Urinary bladder (tissue), 4 donors: ENCODE data around the gene PSMF1. TPM values are rescaled to one million over a fixed set of nuclear protein-coding genes. Genes with fewer than 3 reads are reported as not detected.

Experiments used
- DNase-seq: peaks from one replicate; pipeline ENCODE4 v3.0.0-alpha.2; 2015; ENCODE audit errors: extremely low spot score
- H3K27ac ChIP-seq: one replicate; pipeline ENCODE4 v1.5.1; 2013; ENCODE audit warnings: low read depth, mild to moderate bottlenecking, moderate library complexity
- H3K36me3 ChIP-seq: one replicate; pipeline ENCODE4 v1.6.1; 2013; ENCODE audit warnings: mild to moderate bottlenecking, moderate library complexity; ENCODE audit not compliant: insufficient read depth
- H3K4me1 ChIP-seq: one replicate; pipeline ENCODE4 v1.6.1; 2013; ENCODE audit warnings: mild to moderate bottlenecking, moderate library complexity; ENCODE audit not compliant: insufficient read depth
- H3K4me3 ChIP-seq: one replicate; pipeline ENCODE4 v1.5.1; 2013; ENCODE audit warnings: low read depth, low read length
- WGBS: extraction: QIAGEN DNeasy Blood & Tissue Kit; methylation state at CpG from one replicate; pipeline ENCODE4 v1.1.7; 2013; 5-methylcytosine and 5-hydroxymethylcytosine counted together
- polyA plus RNA-seq: library from polyadenylated mRNA; stranded (reverse); fragments of 200-250 nt; gene quantifications from one replicate; pipeline ENCODE4 v1.2.3, GENCODE V29; 2013
- total RNA-seq: library from RNA; depleted of rRNA; stranded (reverse); fragments of >200 nt; gene quantifications from one replicate; pipeline ENCODE4 v1.2.3, GENCODE V29; 2014
- donor health status: healthy with polysubstance abuse.
- donor health status: healthy.

Gene PSMF1
- total and polyA plus RNA-seq, 2 donors, result 29.3 to 100 TPM

DNA sequence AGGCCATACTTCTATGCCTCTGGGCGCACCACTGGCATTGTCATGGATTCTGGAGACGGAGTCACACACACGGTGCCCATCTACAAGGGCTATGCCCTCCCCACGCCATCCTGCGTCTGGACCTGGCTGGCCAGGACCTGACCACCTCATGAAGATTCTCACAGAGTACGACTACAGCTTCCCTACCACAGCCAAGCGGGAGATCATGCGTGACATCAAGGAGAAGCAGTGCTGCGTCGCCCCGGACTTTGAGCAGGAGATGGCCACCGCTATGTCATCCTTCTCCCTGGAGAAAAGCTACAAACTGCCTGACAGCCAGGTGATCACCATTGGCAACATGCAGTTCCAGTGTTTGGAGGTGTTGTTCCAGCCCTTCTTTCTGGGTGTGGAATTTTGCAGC is 42.6 kb downstream of the PSMF1 start:
- WGBS, result 99% methylated on average over 12 of the region's 12 CpGs
- DNase-seq, result no peak
- no peak overlapping the region for H3K27ac ChIP-seq
- no peaks in the 10 kb centered on the region for H3K4me1 ChIP-seq
- peaks cover 7% of the 10 kb centered on the region for H3K36me3 ChIP-seq
- no peak overlapping the region for H3K4me3 ChIP-seq

DNA sequence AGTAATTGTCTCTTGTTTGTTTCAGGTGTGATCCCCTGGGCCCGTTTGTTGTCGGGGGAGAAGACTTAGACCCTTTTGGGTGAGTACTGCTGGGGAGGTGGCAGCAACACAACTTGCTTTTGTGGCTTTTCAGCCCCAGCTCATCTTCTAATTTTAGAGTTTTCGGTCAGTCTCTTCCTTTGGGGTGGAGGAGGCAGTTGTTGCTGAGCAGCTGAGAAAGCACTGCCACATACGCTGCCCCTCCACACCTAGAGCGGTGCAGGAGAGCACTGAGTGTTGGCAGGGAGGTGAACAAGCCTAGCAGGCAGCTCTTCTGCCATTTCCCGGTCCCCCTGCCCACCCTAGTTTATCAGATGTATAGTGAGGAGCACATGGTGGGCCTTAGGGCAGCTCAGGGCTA is 44.7 kb downstream of the PSMF1 start:
- Histone ChIP-seq H3K36me3 (peaks cover 11% of the 10 kb centered on the region), H3K4me3 (no peak overlapping the region), H3K4me1 (no peaks in the 10 kb centered on the region), H3K27ac (no peak overlapping the region)
- DNase-seq, result no peak
- 95% methylated on average over 6 of the region's 6 CpGs for WGBS

DNA sequence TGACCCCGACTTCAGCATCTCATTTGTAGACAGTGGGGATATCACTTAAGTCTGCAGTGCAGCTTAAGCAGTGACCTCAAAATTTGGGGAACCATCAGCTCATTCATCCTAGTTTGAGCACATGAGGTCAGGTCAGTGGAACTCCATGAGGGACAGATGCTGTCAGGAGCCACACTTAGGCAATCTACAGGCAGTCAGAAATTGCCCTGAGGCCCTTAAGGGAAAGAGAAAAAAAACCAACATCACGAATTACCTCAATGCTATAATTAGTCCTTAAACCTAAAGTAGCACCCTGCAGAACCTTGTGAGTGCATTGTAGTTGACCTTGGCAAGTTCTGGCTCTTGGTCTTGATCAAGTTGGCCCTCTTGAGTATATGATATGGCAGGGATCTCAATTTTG is 45.3 kb downstream of the PSMF1 start:
- no peak overlapping the region for H3K27ac ChIP-seq
- H3K36me3 ChIP-seq, result peaks cover 11% of the 10 kb centered on the region
- no peak overlapping the region for H3K4me3 ChIP-seq
- WGBS, result 94% methylated on average over 2 of the region's 2 CpGs
- no peak for DNase-seq
- no peaks in the 10 kb centered on the region for H3K4me1 ChIP-seq

DNA sequence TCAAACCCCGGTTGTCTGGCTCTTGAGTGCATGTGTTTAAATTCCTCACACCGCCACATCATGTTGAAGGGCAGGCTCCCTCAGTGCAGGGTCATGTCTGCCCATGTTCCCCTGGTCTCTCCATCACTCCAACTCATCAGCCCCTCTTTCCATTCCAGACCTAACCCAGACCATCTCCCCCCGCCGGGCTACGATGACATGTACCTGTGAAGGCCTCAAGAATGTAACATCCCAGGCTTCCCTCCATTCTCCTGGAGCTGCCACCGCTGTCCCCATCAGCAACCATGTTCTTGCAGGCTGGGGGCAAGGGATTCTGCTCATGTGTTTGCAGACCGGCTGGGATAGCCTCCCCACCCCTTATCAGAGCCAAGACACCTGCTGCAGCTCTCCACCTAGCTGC is 46.5 kb downstream of the PSMF1 start:
- WGBS, result 97% methylated on average over 7 of the region's 7 CpGs
- no peak overlapping the region for H3K27ac ChIP-seq
- no peaks in the 10 kb centered on the region for H3K4me1 ChIP-seq
- peaks cover 11% of the 10 kb centered on the region for H3K36me3 ChIP-seq
- H3K4me3 ChIP-seq, result no peak overlapping the region
- DNase-seq, result no peak

GRCh38 chr20:1165521-1165920 is 47.1 kb downstream of the PSMF1 start:
- H3K36me3 ChIP-seq, result peaks cover 13% of the 10 kb centered on the region
- WGBS, result 97% methylated on average over 1 of the region's 1 CpG
- DNase-seq, result no peak
- no peak overlapping the region for H3K27ac ChIP-seq
- no peaks in the 10 kb centered on the region for H3K4me1 ChIP-seq
- H3K4me3 ChIP-seq, result no peak overlapping the region

DNA sequence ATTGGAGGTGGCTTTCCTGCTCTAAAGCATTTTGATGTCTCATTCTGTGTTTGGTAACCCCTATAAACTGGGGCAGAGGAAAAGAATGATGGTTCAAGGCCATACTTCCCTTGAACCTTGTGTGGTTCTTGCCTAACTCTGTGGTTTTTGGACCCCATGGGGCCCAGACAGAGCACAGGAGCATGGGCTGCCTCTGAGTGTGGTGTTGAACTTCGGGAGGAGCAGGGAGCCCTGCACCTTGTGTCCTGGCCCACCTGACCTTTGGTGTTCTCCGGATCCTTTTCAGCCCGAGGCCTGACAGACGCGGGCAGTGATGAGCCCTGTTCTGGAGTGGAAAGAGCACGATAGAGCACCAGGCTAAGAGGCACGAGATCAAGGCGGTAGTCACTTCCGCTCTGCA is 47.5 kb downstream of the PSMF1 start:
- no peak overlapping the region for H3K27ac ChIP-seq
- H3K4me1 ChIP-seq, result no peaks in the 10 kb centered on the region
- DNase-seq, result no peak
- peaks cover 13% of the 10 kb centered on the region for H3K36me3 ChIP-seq
- H3K4me3 ChIP-seq, result no peak overlapping the region
- 97% methylated on average over 9 of the region's 9 CpGs for WGBS

DNA sequence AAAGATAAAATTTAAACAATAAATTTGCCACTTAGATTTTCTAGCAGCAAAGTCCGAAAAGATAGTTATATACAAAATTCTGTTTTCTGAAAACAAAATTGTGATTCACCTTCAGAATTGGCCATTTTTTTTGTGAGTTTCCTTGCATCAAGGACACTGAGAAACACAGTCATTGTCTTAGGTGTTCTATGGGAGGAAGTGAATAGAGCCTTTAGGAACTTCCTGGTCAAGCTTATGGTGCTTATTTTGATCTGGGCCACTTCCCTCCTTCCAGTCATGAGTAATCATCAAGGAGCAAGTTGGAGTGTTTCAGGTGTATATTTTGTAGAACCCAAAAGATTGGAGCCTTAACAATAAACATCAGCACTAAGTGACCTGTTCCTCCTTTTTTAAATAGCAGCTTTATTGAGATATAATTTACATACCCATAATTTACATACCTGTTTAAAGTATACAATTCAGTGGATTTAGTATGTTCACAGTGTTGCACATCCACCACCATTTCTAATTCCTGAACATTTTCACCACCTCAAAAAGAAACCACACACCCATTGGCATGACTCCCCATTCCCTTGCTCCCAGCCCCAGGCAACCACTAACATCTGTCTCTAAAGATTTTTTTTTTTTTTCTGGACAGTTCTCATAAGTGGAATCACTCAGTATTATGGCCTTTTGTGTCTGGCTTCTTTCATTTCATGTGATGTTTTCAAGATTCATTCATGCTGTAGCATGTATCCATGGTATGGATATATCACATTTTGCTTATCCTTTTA is 48.7 kb downstream of the PSMF1 start:
- no peak overlapping the region for H3K4me3 ChIP-seq
- peaks cover 13% of the 10 kb centered on the region for H3K36me3 ChIP-seq
- no peak for DNase-seq
- no peak overlapping the region for H3K27ac ChIP-seq
- no peaks in the 10 kb centered on the region for H3K4me1 ChIP-seq
- 89% methylated on average over 1 of the region's 1 CpG for WGBS

GRCh38 chr20:1169224-1169623 is 50.8 kb downstream of the PSMF1 start:
- no peak overlapping the region for H3K4me3 ChIP-seq
- DNase-seq, result no peak
- H3K4me1 ChIP-seq, result no peaks in the 10 kb centered on the region
- no peak overlapping the region for H3K27ac ChIP-seq
- peaks cover 9% of the 10 kb centered on the region for H3K36me3 ChIP-seq
- WGBS, result 95% methylated on average over 5 of the region's 5 CpGs

DNA sequence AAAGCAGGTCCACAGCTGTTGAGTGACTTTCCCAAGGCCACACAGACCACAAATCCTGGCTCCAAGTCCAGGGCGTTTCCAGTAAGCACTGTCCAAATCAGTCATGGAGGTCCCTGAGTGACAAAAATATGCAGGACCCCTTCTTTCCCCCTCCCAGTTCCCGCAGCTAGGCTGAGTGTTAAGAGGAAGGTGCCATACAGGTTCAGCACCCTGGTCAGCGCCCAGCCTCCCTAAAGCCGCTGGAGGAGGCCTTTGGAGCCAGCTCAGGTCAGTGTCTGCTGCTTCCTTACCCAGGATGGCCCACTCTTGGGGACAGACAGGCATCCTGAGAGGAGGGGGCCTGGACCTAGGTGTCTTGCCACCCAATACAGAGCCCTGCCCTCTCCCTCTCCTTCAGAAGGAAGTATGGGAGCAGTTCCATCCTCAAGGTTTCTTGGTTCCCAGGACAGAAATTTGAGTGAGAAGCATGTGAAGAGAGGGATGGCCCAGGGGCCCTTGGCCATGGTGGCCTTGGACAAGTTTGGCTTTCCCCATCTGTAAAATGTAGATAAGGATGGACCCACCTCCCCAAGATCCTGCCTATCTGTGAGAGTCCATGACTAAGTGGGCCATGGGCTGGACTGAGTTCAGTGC is 53.2 kb downstream of the PSMF1 start:
- Histone ChIP-seq H3K4me1 (no peaks in the 10 kb centered on the region), H3K36me3 (peaks cover 2% of the 10 kb centered on the region), H3K4me3 (no peak overlapping the region), H3K27ac (no peak overlapping the region)
- 48% methylated on average over 4 of the region's 4 CpGs for WGBS
- DNase-seq, result no peak

GRCh38 chr20:1173698-1174097 is 55.3 kb downstream of the PSMF1 start:
- no peak overlapping the region for H3K27ac ChIP-seq
- no peak overlapping the region for H3K4me3 ChIP-seq
- peaks cover 2% of the 10 kb centered on the region for H3K36me3 ChIP-seq
- no peak for DNase-seq
- no peaks in the 10 kb centered on the region for H3K4me1 ChIP-seq
- WGBS, result 75% methylated on average over 4 of the region's 4 CpGs

DNA sequence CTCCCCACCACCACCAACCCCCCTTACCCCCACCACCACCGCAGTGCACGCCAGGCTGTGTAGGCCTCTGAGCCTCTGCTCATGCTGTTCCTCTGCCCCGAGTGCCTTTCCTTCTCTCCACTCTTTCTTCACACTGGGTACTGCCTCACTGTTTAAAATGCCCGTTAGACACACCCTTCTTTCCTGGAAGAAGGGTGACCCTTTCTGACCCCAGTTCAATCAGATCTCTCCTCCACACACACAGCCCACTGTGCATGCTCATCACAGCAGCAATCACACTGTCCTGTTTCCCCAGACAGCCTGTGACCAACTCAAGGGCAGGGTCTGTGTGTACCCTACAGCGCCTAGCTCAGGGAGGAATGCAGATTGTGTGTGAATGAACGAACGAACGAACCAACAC is 56.4 kb downstream of the PSMF1 start:
- H3K36me3 ChIP-seq, result peaks cover 2% of the 10 kb centered on the region
- DNase-seq, result no peak
- H3K4me3 ChIP-seq, result no peak overlapping the region
- WGBS, result 86% methylated on average over 8 of the region's 8 CpGs
- no peaks in the 10 kb centered on the region for H3K4me1 ChIP-seq
- H3K27ac ChIP-seq, result no peak overlapping the region

GRCh38 chr20:1177680-1178079 is 59.3 kb downstream of the PSMF1 start:
- DNase-seq, result no peak
- 71% methylated on average over 5 of the region's 5 CpGs for WGBS
- Histone ChIP-seq H3K36me3 (no peaks in the 10 kb centered on the region), H3K27ac (no peak overlapping the region), H3K4me3 (no peak overlapping the region), H3K4me1 (no peaks in the 10 kb centered on the region)

DNA sequence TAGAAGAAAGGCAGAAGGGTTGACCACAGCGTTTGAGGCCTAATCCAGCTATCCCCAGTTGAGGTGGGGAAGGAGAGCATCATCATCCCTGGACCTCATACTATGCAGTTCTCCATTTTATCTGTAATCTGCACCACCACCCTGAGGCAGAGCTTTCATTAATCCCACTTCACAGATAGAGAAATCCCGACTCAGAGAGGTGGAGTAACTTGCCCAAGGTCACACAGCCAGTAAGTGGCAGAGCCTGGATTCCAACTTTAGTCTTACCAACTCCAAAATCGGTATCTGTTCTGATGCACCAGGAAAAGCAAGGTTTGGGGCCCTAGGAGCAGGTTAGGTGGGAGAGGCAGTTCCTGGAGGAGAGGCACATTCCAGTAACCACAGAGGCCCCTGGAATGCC is 59.7 kb downstream of the PSMF1 start:
- H3K27ac ChIP-seq, result no peak overlapping the region
- WGBS, result 73% methylated on average over 3 of the region's 3 CpGs
- DNase-seq, result no peak
- H3K36me3 ChIP-seq, result no peaks in the 10 kb centered on the region
- H3K4me1 ChIP-seq, result no peaks in the 10 kb centered on the region
- no peak overlapping the region for H3K4me3 ChIP-seq

DNA sequence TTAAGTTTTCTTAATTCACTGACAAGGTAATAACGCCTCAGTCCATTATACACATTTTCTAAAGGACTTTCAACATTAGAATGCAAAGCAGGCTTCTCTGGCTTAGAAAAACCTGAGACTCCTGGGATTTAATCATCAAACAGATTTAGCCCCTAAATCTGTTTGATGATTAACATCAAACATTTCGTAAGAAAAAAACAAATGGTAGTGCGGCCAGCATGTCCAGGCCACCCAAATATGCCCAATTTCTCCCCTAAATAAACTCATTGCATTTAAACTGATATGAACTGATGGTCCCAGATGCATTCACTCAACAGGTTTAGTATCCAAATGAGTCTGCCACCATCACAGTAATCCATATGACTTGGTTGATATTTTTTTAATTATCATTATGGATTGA is 60.2 kb downstream of the PSMF1 start:
- WGBS, result 89% methylated on average over 3 of the region's 3 CpGs
- H3K4me1 ChIP-seq, result no peaks in the 10 kb centered on the region
- H3K27ac ChIP-seq, result no peak overlapping the region
- H3K36me3 ChIP-seq, result no peaks in the 10 kb centered on the region
- H3K4me3 ChIP-seq, result no peak overlapping the region
- no peak for DNase-seq
